B cell (primary cell): ENCODE data around the gene YIPF5. TPM values are rescaled to one million over a fixed set of nuclear protein-coding genes. Genes with fewer than 3 reads are reported as not detected.

Experiments
- ATAC-seq: fragments of 200-7000 bp; cut with Tn5 transposase; one replicate; pipeline ENCODE4 v1.10.0; 2021; ENCODE audit warnings: low read depth, mild to moderate bottlenecking, moderate number of reproducible peaks, moderate library complexity
- CTCF ChIA-PET: fragments of 350-600 bp; sonication (Branson Sonifier 250); formaldehyde crosslinking; loops from one replicate; lab custom pipeline; 2021; ENCODE audit warnings: antibody characterized with exemption, inconsistent platforms; lab: Charles Lee
- POLR2A ChIA-PET: fragments of 350-600 bp; sonication (Branson Sonifier 250); formaldehyde crosslinking; loops from one replicate; lab custom pipeline; 2021; ENCODE audit warnings: antibody characterized with exemption; lab: Charles Lee
- DNase-seq: peaks from one replicate; pipeline ENCODE4 v3.0.0; 2013
- H2AFZ ChIP-seq: 2 replicates; pipeline ENCODE4 v1.6.1; 2012; ENCODE audit warnings: mild to moderate bottlenecking, low read depth, low read length; ENCODE audit not compliant: insufficient read depth, poor library complexity, severe bottlenecking
- H3K27ac ChIP-seq, 2 donors: 1 replicate in 1 of 2; 2 replicates in 1 of 2; pipeline ENCODE4 v1.5.1; 2012 to 2013; ENCODE audit warnings: low read length in 2 of 2, mild to moderate bottlenecking in 2 of 2, moderate library complexity in 1 of 2
- H3K27me3 ChIP-seq, 4 experiments: fragments of 200-600 bp in 1 of 4; sonication (generic) in 1 of 4; replicated peaks in 1 of 4; 1 replicate in 2 of 4; 2 replicates in 2 of 4; pipeline versions ENCODE4 v1.6.1 to v1.7.0; 2013 to 2016; ENCODE audit warnings: low read length in 3 of 4, mild to moderate bottlenecking in 2 of 4, mixed read lengths in 1 of 4, moderate library complexity in 1 of 4; ENCODE audit not compliant: insufficient read depth in 4 of 4, control insufficient read depth in 3 of 4; ENCODE audit errors: control extremely low read depth in 1 of 4
- H3K36me3 ChIP-seq, 2 experiments: replicated peaks in 1 of 2; 1 replicate in 1 of 2; 2 replicates in 1 of 2; pipeline versions ENCODE4 v1.6.1 to v1.7.1; 2013; ENCODE audit warnings: low read length in 1 of 2; ENCODE audit not compliant: insufficient read depth in 2 of 2, control insufficient read depth in 1 of 2; ENCODE audit errors: control extremely low read depth in 1 of 2, extremely low read depth in 1 of 2
- H3K4me1 ChIP-seq, 2 donors: fragments of 200-600 bp in 1 of 2; sonication (generic) in 1 of 2; 1 replicate in 1 of 2; 2 replicates in 1 of 2; pipeline versions ENCODE4 v1.5.1 to v1.6.1; 2013 to 2017; ENCODE audit warnings: low read length in 2 of 2; ENCODE audit not compliant: control insufficient read depth in 2 of 2, insufficient read depth in 2 of 2
- H3K4me2 ChIP-seq: replicated peaks from 2 replicates; pipeline ENCODE3; 2012; ENCODE audit warnings: mild to moderate bottlenecking, low read depth, low read length; ENCODE audit not compliant: poor library complexity, severe bottlenecking
- H3K4me3 ChIP-seq, 5 experiments: fragments of 200-600 bp in 1 of 5; sonication (generic) in 1 of 5; 1 replicate in 3 of 5; 2 replicates in 2 of 5; pipeline versions ENCODE4 v1.5.1 to v1.7.0; 2011 to 2016; ENCODE audit warnings: low read length in 4 of 5, mild to moderate bottlenecking in 4 of 5, low read depth in 2 of 5, control low read depth in 1 of 5, moderate library complexity in 1 of 5; ENCODE audit not compliant: insufficient read depth in 1 of 5; ENCODE audit errors: control extremely low read depth in 1 of 5, extremely low read depth in 1 of 5
- H3K79me2 ChIP-seq: fragments of 200-600 bp; sonication (generic); one replicate; pipeline ENCODE4 v1.6.0; 2016; ENCODE audit warnings: low read length; ENCODE audit not compliant: control insufficient read depth, insufficient read depth
- H3K9ac ChIP-seq: fragments of 200-600 bp; sonication (generic); 2 replicates; pipeline ENCODE4 v1.6.1; 2017; ENCODE audit warnings: mild to moderate bottlenecking, low read length, moderate library complexity
- H3K9me3 ChIP-seq, 3 donors: one replicate each; pipeline versions ENCODE4 v1.6.1 to v1.7.1; 2013; ENCODE audit warnings: low read length in 2 of 3; ENCODE audit not compliant: control insufficient read depth in 2 of 3, insufficient read depth in 1 of 3; ENCODE audit errors: control extremely low read depth in 1 of 3
- H4K20me1 ChIP-seq: 2 replicates; pipeline ENCODE4 v1.6.0; 2012; ENCODE audit warnings: mild to moderate bottlenecking, low read length; ENCODE audit not compliant: insufficient read depth, control insufficient read depth, poor library complexity, severe bottlenecking
- H3K27ac Mint-ChIP-seq: one replicate; pipeline ENCODE4 v1.8.0; 2021; ENCODE audit warnings: mixed read lengths
- H3K27me3 Mint-ChIP-seq: one replicate; pipeline ENCODE4 v1.8.0; 2021; ENCODE audit warnings: mixed read lengths
- H3K4me1 Mint-ChIP-seq: one replicate; pipeline ENCODE4 v1.8.0; 2021; ENCODE audit warnings: mixed read lengths
- H3K4me3 Mint-ChIP-seq: one replicate; pipeline ENCODE4 v1.8.0; 2021; ENCODE audit warnings: mixed read lengths
- H3K9me3 Mint-ChIP-seq: one replicate; pipeline ENCODE4 v1.8.0; 2022; ENCODE audit warnings: mixed read lengths; ENCODE audit not compliant: insufficient read depth
- EZH2 ChIP-seq: IDR thresholded peaks from 2 replicates; pipeline ENCODE4 v1.6.1; 2012; ENCODE audit warnings: borderline replicate concordance, low read depth, mild to moderate bottlenecking, moderate library complexity, low read length; ENCODE audit not compliant: insufficient read depth, poor library complexity, severe bottlenecking
- WGBS: methylation state at CpG from one replicate; pipeline ENCODE4 v1.1.5; 2013; ENCODE audit warnings: missing lambda C conversion rate; ENCODE audit not compliant: insufficient coverage; 5-methylcytosine and 5-hydroxymethylcytosine counted together
- intact Hi-C: fragments of 100-400 bp; cut with micrococcal nuclease; formaldehyde crosslinking; loops from one replicate; pipeline ENCODE4 v1.10.0; 2022
- polyA plus RNA-seq: library from polyadenylated mRNA; depleted of rRNA; stranded (reverse); fragments of >200 nt; gene quantifications from 2 replicates; pipeline ENCODE4 v1.2.3, GENCODE V29; 2012
- total RNA-seq, 2 donors: library from RNA; stranded (reverse); fragments of 120-200 nt in 1 of 2; gene quantifications; 1 replicate in 1 of 2; 2 replicates in 1 of 2; pipeline versions ENCODE4 v1.2.3 to v1.2.4, GENCODE V29; 2013 to 2022
- TF ChIP-seq, protein P1 (sequence below): fragments of 200-600 bp; IDR thresholded peaks from one replicate; pipeline ENCODE4 v1.8.0; 2022; ENCODE audit warnings: antibody characterized with exemption, mild to moderate bottlenecking

YIPF5 gene
- total and polyA plus RNA-seq, 2 donors (not counting 1 experiment from before 2014, with no cell fraction given) = 7.2 to 24.0 TPM

DNA sequence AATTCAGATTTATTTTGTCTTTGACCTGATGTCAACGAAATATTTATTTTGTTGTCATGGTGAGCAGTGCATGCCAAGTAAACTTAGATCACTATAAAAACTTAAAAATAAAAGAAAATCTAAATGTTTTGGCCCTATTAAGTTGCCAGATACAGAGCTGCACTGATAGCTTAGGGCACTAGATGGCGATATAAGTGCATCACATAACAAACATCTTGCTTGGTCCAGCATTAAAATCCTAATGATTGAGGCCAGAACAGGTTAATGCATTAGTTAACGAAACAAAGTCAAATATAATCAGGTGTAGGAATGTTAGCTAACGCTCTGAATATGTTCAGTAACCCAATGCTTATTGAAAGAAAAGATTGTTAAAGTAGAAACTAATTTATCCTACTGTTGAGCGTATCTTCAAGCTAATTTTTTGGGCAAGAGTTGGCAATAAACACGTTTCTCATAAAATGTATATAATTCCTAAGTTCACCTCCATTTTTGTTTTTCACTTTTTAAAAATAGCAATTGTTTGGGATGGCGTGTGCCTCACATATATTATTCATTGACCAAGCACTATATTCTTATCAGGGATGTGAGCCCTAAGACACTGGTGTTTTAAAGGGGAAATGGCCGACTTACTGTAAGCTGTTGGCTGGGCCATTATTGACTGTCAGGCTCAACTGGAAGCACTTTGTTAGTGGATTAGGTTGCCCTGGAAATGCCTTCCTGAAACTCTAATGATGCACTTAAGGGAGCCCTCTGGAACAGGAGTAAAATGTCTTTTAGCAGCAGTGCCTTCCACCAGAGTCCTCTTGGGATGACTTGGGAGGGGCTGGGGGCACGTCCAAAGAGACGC lies 33.5 kb upstream of the YIPF5 start:
- H3K4me3 ChIP-seq = no peak overlapping the region
- H3K9me3 ChIP-seq = no peaks in the 10 kb centered on the region
- CTCF ChIA-PET = interaction anchor here (0.8 to 2.1 kb wide), 24 partner anchors 8 to 1932 kb away, joined by 3 to 49 read pairs (median 4); partner anchors contain the start of genes KCTD16, PRELID2 and YIPF5
- H2AFZ ChIP-seq = no peak overlapping the region
- peaks cover 0 to 25% (median 17%) of the 10 kb centered on the region in 4 experiments for H3K27me3 ChIP-seq
- no peaks in the 10 kb centered on the region for H3K9me3 Mint-ChIP-seq
- intact Hi-C loops = no loop called here
- DNase-seq (peak; percentile 72), ATAC-seq (peak; percentile 67)
- 88% methylated on average over 3 of the region's 10 CpGs for WGBS
- no peak overlapping the region for H3K4me2 ChIP-seq
- TF ChIP-seq, protein P1, sequence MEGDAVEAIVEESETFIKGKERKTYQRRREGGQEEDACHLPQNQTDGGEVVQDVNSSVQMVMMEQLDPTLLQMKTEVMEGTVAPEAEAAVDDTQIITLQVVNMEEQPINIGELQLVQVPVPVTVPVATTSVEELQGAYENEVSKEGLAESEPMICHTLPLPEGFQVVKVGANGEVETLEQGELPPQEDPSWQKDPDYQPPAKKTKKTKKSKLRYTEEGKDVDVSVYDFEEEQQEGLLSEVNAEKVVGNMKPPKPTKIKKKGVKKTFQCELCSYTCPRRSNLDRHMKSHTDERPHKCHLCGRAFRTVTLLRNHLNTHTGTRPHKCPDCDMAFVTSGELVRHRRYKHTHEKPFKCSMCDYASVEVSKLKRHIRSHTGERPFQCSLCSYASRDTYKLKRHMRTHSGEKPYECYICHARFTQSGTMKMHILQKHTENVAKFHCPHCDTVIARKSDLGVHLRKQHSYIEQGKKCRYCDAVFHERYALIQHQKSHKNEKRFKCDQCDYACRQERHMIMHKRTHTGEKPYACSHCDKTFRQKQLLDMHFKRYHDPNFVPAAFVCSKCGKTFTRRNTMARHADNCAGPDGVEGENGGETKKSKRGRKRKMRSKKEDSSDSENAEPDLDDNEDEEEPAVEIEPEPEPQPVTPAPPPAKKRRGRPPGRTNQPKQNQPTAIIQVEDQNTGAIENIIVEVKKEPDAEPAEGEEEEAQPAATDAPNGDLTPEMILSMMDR = peak; percentile 95
- TF ChIP-seq EZH2 = no peak
- no peak overlapping the region for H3K9ac ChIP-seq
- no peak overlapping the region for H3K27ac Mint-ChIP-seq
- H3K79me2 ChIP-seq = no peaks in the 10 kb centered on the region
- POLR2A ChIA-PET = no interaction called here
- H4K20me1 ChIP-seq = no peaks in the 10 kb centered on the region
- H3K27me3 Mint-ChIP-seq = peaks cover 70% of the 10 kb centered on the region
- no peaks in the 10 kb centered on the region for H3K36me3 ChIP-seq
- no peaks in the 10 kb centered on the region for H3K4me1 Mint-ChIP-seq
- H3K4me1 ChIP-seq = no peaks in the 10 kb centered on the region
- H3K27ac ChIP-seq = no peak overlapping the region
- H3K4me3 Mint-ChIP-seq = no peak overlapping the region

DNA sequence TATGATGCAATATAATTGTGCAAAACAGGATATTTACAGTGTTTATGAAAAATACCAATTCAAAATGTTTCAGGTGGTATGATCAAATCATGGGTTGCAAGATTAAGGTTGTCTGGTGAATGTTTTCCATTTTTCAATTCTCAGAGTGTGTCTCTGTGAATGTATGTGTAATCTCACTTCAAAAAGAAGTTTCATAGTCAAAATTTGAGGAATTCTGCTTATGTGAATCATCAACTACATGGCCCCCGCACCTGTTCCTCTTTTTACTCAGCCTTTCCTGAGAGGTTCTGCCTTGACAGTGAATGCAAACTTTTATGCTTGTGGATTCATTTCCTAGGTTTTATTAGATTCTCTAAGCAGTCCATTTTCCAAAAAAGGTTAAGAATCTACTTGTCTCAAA lies 32.3 kb upstream of the YIPF5 start:
- H3K9ac ChIP-seq = no peak overlapping the region
- H3K4me2 ChIP-seq = no peak overlapping the region
- Mint-ChIP-seq H3K4me3 (no peak overlapping the region), H3K4me1 (no peaks in the 10 kb centered on the region), H3K27ac (no peak overlapping the region), H3K27me3 (peaks cover 70% of the 10 kb centered on the region), H3K9me3 (no peaks in the 10 kb centered on the region)
- ChIA-PET POLR2A (no interaction called here), CTCF (interaction anchor here (1.3 to 2.1 kb wide), 5 partner anchors 9 to 1925 kb away, joined by 4 to 49 read pairs (median 11); no protein-coding TSS in a partner anchor)
- no peaks in the 10 kb centered on the region for H3K9me3 ChIP-seq
- intact Hi-C loops = no loop called here
- H3K4me1 ChIP-seq = no peaks in the 10 kb centered on the region
- no CpG with 5 or more reads among the region's 1 CpG for WGBS
- no peak overlapping the region for H2AFZ ChIP-seq
- H3K36me3 ChIP-seq = no peaks in the 10 kb centered on the region
- no peak for TF ChIP-seq EZH2
- TF ChIP-seq, protein P1 = no peak
- H3K79me2 ChIP-seq = no peaks in the 10 kb centered on the region
- peaks cover 0 to 29% (median 17%) of the 10 kb centered on the region in 4 experiments for H3K27me3 ChIP-seq
- H3K4me3 ChIP-seq = no peak overlapping the region
- H3K27ac ChIP-seq = no peak overlapping the region
- H4K20me1 ChIP-seq = no peaks in the 10 kb centered on the region
- DNase-seq (no peak), ATAC-seq (no peak)
